ENCODE results near the gene SMIM24. TPM values are rescaled to one million over a fixed set of nuclear protein-coding genes. Genes with fewer than 3 reads are reported as not detected.
A peak's percentile ranks its signal among the peaks of the same experiment; 100 is the strongest.

SMIM24 gene
- total RNA-seq, 1 experiment from 2014 or later, result 1.9 TPM

GRCh38 chr19:3463714-3464586, 16.4 kb downstream of the SMIM24 start:
- no peak overlapping the region for H4K8ac ChIP-seq (replicated peaks; ENCODE audit: insufficient read length, low read depth, low read length)
- DNase-seq, result no peak
- H3K4me3 Mint-ChIP-seq, result peak overlapping the region; percentile 32 to 79; a peak in 4 of 5 replicates
- H2BK20ac ChIP-seq (ENCODE audit: low read depth, low read length, poor library complexity, severe bottlenecking), result no peak overlapping the region
- peaks cover 9 to 12% of the 10 kb centered on the region in 2 experiments for H3K9me3 Mint-ChIP-seq
- H3K79me1 ChIP-seq (ENCODE audit: insufficient read depth, low read depth, low read length, poor library complexity, severe bottlenecking), result no peaks in the 10 kb centered on the region
- no peak overlapping the region for H2BK5ac ChIP-seq (ENCODE audit: insufficient read length, low read length)
- no peak overlapping the region for H3K14ac ChIP-seq (ENCODE audit: insufficient read depth, low read length)
- no peaks in the 10 kb centered on the region; the same call in 1 of the 2 replicates for H3K4me1 ChIP-seq (ENCODE audit: insufficient read depth, low read length)
- H3K18ac ChIP-seq (ENCODE audit: insufficient read length, low read depth, low read length), result no peak overlapping the region
- H3K4ac ChIP-seq (ENCODE audit: low read depth, low read length), result no peak overlapping the region
- no peak overlapping the region for H2AFZ ChIP-seq (ENCODE audit: low read length)
- H2AK5ac ChIP-seq (ENCODE audit: insufficient read length, low read length), result no peak overlapping the region
- WGBS (ENCODE audit: extremely low coverage, insufficient read length, low lambda C conversion rate), result no CpG with 5 or more reads among the region's 57 CpGs
- no peak overlapping the region for H3T11ph ChIP-seq (ENCODE audit: low read length)
- H4K5ac ChIP-seq (ENCODE audit: insufficient read length, low read depth, low read length), result no peak overlapping the region
- TF ChIP-seq CTCF (conservative IDR thresholded peaks at IDR 0.05), result peak; percentile 51
- H3K27ac ChIP-seq (ENCODE audit: insufficient read length, low read depth, low read length), result no peak overlapping the region
- peaks cover 0 to 4% (median 0%) of the 10 kb centered on the region in 3 experiments; a peak in 2 of 7 replicates for H3K36me3 Mint-ChIP-seq (ENCODE audit: insufficient read depth in 1 of 3, low read depth in 3 of 3)
- H3K79me2 ChIP-seq (ENCODE audit: insufficient read depth, low read length), result no peaks in the 10 kb centered on the region
- peaks cover 2% of the 10 kb centered on the region for H3K23me2 ChIP-seq (ENCODE audit: insufficient read length, low read depth, low read length, poor library complexity, severe bottlenecking)
- no peak overlapping the region for H3K56ac ChIP-seq (ENCODE audit: insufficient read length, low read depth, low read length)
- no peaks in the 10 kb centered on the region for H4K20me1 ChIP-seq (ENCODE audit: control insufficient read depth, insufficient read depth, insufficient read length)
- peaks cover 10 to 22% of the 10 kb centered on the region in 2 experiments for H3K4me1 Mint-ChIP-seq
- H2BK15ac ChIP-seq (ENCODE audit: low read depth, low read length), result no peak overlapping the region
- peaks cover 20% of the 10 kb centered on the region for H3K27me3 ChIP-seq (ENCODE audit: insufficient read depth, low read length)
- no peaks in the 10 kb centered on the region for H3K9me3 ChIP-seq (ENCODE audit: control insufficient read depth, low read depth, low read length)
- no peak overlapping the region for H3K9ac ChIP-seq (ENCODE audit: extremely low read depth, insufficient read length, low read length)
- no peak overlapping the region for H2BK12ac ChIP-seq (ENCODE audit: insufficient read length, low read depth, low read length)
- no peak overlapping the region for H4K91ac ChIP-seq (ENCODE audit: insufficient read length, low read depth, low read length)
- no peak overlapping the region for H2BK120ac ChIP-seq (ENCODE audit: low read depth, low read length, poor library complexity, severe bottlenecking)
- H3K4me2 ChIP-seq (ENCODE audit: insufficient read depth, insufficient read length, low read length), result peak overlapping the region; percentile 14
- no peak overlapping the region for H3K23ac ChIP-seq (ENCODE audit: insufficient read length, low read depth, low read length)
- H3K27ac Mint-ChIP-seq, result no peak overlapping the region
- H3K27me3 Mint-ChIP-seq (ENCODE audit: low read depth), result peaks cover 94% of the 10 kb centered on the region

All from H9 (cell line).